ENCODE data around the gene FAM3B.

FAM3B gene

DNA sequence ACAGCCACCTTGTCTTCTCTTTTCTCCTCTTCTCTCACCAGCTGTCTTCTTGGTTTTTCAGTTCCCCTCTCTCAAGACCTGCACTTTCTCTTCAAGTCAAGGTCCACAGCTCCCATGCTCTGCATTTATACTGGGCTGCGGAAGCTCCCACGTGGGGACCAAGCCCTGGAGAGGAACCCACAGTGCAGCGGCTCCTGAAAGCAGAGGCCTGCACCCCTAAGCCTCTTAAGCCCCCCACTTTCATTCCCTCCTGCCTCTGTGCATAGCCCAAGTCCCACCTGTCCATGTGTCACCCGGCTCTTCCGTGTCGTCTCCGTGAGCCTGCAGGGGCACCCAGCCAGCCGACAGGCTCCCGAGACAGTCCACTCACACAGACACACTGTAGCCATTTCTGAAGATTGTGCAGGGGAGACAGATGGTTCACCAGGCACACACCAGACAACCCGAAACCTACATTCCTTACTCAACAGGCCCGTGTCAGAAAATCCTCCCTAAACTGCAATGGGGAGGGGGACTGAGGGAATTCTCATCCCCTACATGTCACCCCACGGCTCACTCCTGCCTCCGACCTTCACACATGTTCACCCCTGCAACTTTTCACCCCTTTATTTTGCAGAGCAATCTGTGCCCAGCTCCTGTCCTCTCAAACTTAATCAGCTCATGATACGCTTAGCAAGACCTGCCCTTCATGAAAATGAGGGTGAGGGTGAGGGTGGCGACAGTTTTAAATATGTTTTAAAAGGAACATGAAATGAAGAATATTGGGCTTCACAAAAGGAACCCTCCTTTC, 51.5 kb downstream of the FAM3B start:
- no peak overlapping the region for H3K4me3 ChIP-seq (ENCODE audit: control insufficient read depth, low read depth, low read length)
- no peak for DNase-seq (ENCODE audit: low read depth)
- TF ChIP-seq CTCF (IDR thresholded peaks at IDR 0.05; ENCODE audit: control insufficient read depth, insufficient read depth, low read depth, low read length, missing control alignments): no peak

- H3K4me3 ChIP-seq (ENCODE audit: control insufficient read depth, low read depth, low read length): no peak overlapping the region
- TF ChIP-seq CTCF (IDR thresholded peaks at IDR 0.05; ENCODE audit: control insufficient read depth, insufficient read depth, low read depth, low read length, missing control alignments): no peak
- DNase-seq (ENCODE audit: low read depth): no peak
These were observed 52.1 kb downstream of the FAM3B start for GRCh38 chr21:41368735-41369104.

DNA sequence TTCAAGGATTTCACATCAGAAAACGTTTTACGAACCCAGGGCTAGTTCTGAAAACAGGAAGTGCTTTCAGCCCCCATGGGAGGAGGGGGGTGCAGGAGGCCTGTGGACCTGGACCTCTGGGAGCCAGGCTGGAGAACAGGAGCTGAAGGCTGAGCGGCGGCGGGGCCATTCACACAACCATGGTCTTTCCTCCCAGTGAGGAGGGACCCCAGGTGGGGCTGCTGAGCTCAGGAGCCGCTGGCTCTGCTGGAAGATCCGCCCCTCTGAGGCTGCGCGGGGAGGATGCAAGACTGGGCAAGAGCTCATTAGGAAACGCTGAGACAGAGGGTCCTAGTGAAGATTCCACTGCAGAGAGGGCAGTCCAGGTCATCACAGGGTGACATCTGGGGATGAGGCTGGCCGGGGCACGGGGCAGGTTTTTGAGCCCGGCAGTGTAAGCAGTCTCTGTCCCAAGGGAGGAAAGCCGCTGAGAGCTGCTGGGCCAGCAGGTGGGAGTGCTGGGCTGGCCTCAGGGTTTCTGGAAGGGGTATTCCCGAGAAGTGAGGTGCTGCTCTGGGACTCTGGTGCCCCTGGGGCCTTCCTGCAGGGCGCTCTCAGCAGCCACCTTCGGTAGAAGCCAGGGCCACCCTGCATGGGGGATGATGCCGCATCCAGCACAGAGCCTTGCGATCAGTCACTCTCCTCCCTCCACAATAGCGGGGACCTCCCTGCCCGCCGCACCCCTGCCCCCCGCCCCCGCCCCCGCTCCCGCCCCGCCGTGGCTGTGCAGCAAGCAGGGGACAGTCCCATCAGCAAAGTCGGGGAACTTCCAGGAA, 52.7 kb downstream of the FAM3B start:
- DNase-seq (ENCODE audit: low read depth): no peak
- no peak for TF ChIP-seq CTCF (IDR thresholded peaks at IDR 0.05; ENCODE audit: control insufficient read depth, insufficient read depth, low read depth, low read length, missing control alignments)
- no peak overlapping the region for H3K4me3 ChIP-seq (ENCODE audit: control insufficient read depth, low read depth, low read length)

DNA sequence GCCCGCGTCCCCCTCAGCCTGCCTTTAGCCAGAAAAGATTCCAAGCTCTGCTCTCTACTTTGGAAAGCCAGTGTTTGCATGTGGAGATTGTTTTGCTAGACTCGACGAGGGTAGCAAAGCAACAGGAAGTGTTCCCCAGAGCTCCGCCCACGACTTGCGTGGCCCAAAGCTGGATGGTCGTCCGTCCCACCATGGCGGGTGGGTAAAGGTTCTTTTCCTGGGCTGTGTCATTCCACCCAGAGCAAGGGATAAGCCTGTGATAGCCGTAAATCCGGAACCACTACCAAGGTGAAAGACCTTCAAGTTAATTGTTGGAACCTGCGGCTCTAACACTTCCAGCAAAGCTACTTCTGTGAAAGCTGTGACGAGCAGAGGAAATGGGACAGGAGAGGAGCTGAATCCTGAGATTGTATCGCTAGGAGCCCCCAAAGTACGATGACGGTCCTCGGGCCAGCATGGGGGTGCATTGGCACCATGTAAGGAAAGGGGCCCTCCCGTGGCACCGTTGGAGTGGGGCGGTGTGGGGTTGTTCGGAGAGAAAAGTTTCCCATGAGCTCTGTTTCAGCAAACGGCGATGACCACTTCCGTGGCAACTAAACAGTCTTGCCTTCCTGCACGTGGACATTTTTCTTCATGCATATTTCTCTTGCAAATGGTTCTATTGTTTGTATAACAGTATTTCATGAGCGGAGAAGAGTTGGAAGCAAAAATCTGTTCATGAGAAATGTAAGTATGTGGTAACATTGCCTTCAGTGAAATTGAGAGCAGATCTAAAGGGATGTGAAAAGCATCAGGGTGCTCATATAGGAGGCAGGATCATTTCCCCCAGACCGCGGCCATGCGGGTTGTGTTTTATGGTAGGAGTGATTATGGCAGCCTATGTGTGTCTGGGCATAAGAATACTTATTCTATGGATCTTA, 53.6 kb downstream of the FAM3B start:
- no peak for DNase-seq (ENCODE audit: low read depth)
- no peak for TF ChIP-seq CTCF (IDR thresholded peaks at IDR 0.05; ENCODE audit: control insufficient read depth, insufficient read depth, low read depth, low read length, missing control alignments)
- no peak overlapping the region for H3K4me3 ChIP-seq (ENCODE audit: control insufficient read depth, low read depth, low read length)

DNA sequence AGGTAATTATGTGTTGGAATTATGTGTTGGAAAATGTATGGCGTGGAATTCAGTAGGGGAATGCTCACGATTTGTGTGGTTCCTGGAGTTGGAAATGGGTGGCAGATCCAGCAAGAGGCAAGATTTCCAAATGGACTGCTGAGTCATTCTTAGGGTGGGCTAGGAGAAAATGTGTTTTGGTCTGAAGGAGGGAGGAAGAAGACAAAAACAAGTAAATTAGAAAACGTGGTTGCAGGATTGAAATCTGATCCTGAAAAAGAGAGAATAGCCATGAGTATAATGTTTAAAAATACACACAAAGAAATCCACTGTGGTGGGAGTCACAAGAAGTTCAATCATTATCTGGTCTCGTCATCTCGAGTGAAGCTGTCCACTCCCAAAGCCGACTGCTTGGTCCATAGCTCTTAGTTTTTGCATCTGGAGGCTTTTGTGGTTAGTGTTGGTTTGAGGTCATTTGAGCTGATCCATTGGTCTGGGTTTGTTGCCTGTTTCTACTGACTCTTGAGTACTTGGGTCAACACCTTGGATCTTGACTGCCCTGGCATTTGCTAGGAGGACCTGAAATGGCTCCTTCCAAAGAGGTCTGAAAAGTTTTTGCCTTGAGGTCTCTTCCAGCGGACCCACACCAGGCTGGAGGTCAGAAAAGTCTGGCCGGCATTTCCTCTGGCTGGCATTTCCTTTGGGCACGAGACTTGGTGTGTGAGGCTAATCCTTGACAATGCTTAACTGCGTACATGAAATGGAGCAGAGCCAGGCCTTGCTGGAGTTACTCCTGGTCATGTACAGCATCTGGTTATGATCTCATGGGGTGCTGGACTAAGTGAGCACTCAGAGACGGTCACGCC, 54.5 kb downstream of the FAM3B start:
- no peak overlapping the region for H3K4me3 ChIP-seq (ENCODE audit: control insufficient read depth, low read depth, low read length)
- peak; percentile 7 for DNase-seq (ENCODE audit: low read depth)
- TF ChIP-seq CTCF (IDR thresholded peaks at IDR 0.05; ENCODE audit: control insufficient read depth, insufficient read depth, low read depth, low read length, missing control alignments): no peak

Data from AG09309 (cell line).